B cell (primary cell): ENCODE data around the gene OR10R2. TPM values are rescaled to one million over a fixed set of nuclear protein-coding genes. Genes with fewer than 3 reads are reported as not detected.

Experiments used
- ATAC-seq: fragments of 200-7000 bp; cut with Tn5 transposase; one replicate; pipeline ENCODE4 v1.10.0; 2021; ENCODE audit warnings: low read depth, mild to moderate bottlenecking, moderate number of reproducible peaks, moderate library complexity
- CTCF ChIA-PET: fragments of 350-600 bp; sonication (Branson Sonifier 250); formaldehyde crosslinking; loops from one replicate; lab custom pipeline; 2021; ENCODE audit warnings: antibody characterized with exemption, inconsistent platforms; lab: Charles Lee
- POLR2A ChIA-PET: fragments of 350-600 bp; sonication (Branson Sonifier 250); formaldehyde crosslinking; loops from one replicate; lab custom pipeline; 2021; ENCODE audit warnings: antibody characterized with exemption; lab: Charles Lee
- DNase-seq: peaks from one replicate; pipeline ENCODE4 v3.0.0; 2013
- H2AFZ ChIP-seq: 2 replicates; pipeline ENCODE4 v1.6.1; 2012; ENCODE audit warnings: mild to moderate bottlenecking, low read depth, low read length; ENCODE audit not compliant: insufficient read depth, poor library complexity, severe bottlenecking
- H3K27ac ChIP-seq, 2 donors: 1 replicate in 1 of 2; 2 replicates in 1 of 2; pipeline ENCODE4 v1.5.1; 2012 to 2013; ENCODE audit warnings: low read length in 2 of 2, mild to moderate bottlenecking in 2 of 2, moderate library complexity in 1 of 2
- H3K27me3 ChIP-seq, 4 experiments: fragments of 200-600 bp in 1 of 4; sonication (generic) in 1 of 4; replicated peaks in 1 of 4; 1 replicate in 2 of 4; 2 replicates in 2 of 4; pipeline versions ENCODE4 v1.6.1 to v1.7.0; 2013 to 2016; ENCODE audit warnings: low read length in 3 of 4, mild to moderate bottlenecking in 2 of 4, mixed read lengths in 1 of 4, moderate library complexity in 1 of 4; ENCODE audit not compliant: insufficient read depth in 4 of 4, control insufficient read depth in 3 of 4; ENCODE audit errors: control extremely low read depth in 1 of 4
- H3K36me3 ChIP-seq, 2 experiments: replicated peaks in 1 of 2; 1 replicate in 1 of 2; 2 replicates in 1 of 2; pipeline versions ENCODE4 v1.6.1 to v1.7.1; 2013; ENCODE audit warnings: low read length in 1 of 2; ENCODE audit not compliant: insufficient read depth in 2 of 2, control insufficient read depth in 1 of 2; ENCODE audit errors: control extremely low read depth in 1 of 2, extremely low read depth in 1 of 2
- H3K4me1 ChIP-seq, 2 donors: fragments of 200-600 bp in 1 of 2; sonication (generic) in 1 of 2; 1 replicate in 1 of 2; 2 replicates in 1 of 2; pipeline versions ENCODE4 v1.5.1 to v1.6.1; 2013 to 2017; ENCODE audit warnings: low read length in 2 of 2; ENCODE audit not compliant: control insufficient read depth in 2 of 2, insufficient read depth in 2 of 2
- H3K4me2 ChIP-seq: replicated peaks from 2 replicates; pipeline ENCODE3; 2012; ENCODE audit warnings: mild to moderate bottlenecking, low read depth, low read length; ENCODE audit not compliant: poor library complexity, severe bottlenecking
- H3K4me3 ChIP-seq, 5 experiments: fragments of 200-600 bp in 1 of 5; sonication (generic) in 1 of 5; 1 replicate in 3 of 5; 2 replicates in 2 of 5; pipeline versions ENCODE4 v1.5.1 to v1.7.0; 2011 to 2016; ENCODE audit warnings: low read length in 4 of 5, mild to moderate bottlenecking in 4 of 5, low read depth in 2 of 5, control low read depth in 1 of 5, moderate library complexity in 1 of 5; ENCODE audit not compliant: insufficient read depth in 1 of 5; ENCODE audit errors: control extremely low read depth in 1 of 5, extremely low read depth in 1 of 5
- H3K79me2 ChIP-seq: fragments of 200-600 bp; sonication (generic); one replicate; pipeline ENCODE4 v1.6.0; 2016; ENCODE audit warnings: low read length; ENCODE audit not compliant: control insufficient read depth, insufficient read depth
- H3K9ac ChIP-seq: fragments of 200-600 bp; sonication (generic); 2 replicates; pipeline ENCODE4 v1.6.1; 2017; ENCODE audit warnings: mild to moderate bottlenecking, low read length, moderate library complexity
- H3K9me3 ChIP-seq, 3 donors: one replicate each; pipeline versions ENCODE4 v1.6.1 to v1.7.1; 2013; ENCODE audit warnings: low read length in 2 of 3; ENCODE audit not compliant: control insufficient read depth in 2 of 3, insufficient read depth in 1 of 3; ENCODE audit errors: control extremely low read depth in 1 of 3
- H4K20me1 ChIP-seq: 2 replicates; pipeline ENCODE4 v1.6.0; 2012; ENCODE audit warnings: mild to moderate bottlenecking, low read length; ENCODE audit not compliant: insufficient read depth, control insufficient read depth, poor library complexity, severe bottlenecking
- H3K27ac Mint-ChIP-seq: one replicate; pipeline ENCODE4 v1.8.0; 2021; ENCODE audit warnings: mixed read lengths
- H3K27me3 Mint-ChIP-seq: one replicate; pipeline ENCODE4 v1.8.0; 2021; ENCODE audit warnings: mixed read lengths
- H3K4me1 Mint-ChIP-seq: one replicate; pipeline ENCODE4 v1.8.0; 2021; ENCODE audit warnings: mixed read lengths
- H3K4me3 Mint-ChIP-seq: one replicate; pipeline ENCODE4 v1.8.0; 2021; ENCODE audit warnings: mixed read lengths
- H3K9me3 Mint-ChIP-seq: one replicate; pipeline ENCODE4 v1.8.0; 2022; ENCODE audit warnings: mixed read lengths; ENCODE audit not compliant: insufficient read depth
- CTCF ChIP-seq: fragments of 200-600 bp; IDR thresholded peaks from one replicate; pipeline ENCODE4 v1.8.0; 2022; ENCODE audit warnings: antibody characterized with exemption, mild to moderate bottlenecking
- EZH2 ChIP-seq: IDR thresholded peaks from 2 replicates; pipeline ENCODE4 v1.6.1; 2012; ENCODE audit warnings: borderline replicate concordance, low read depth, mild to moderate bottlenecking, moderate library complexity, low read length; ENCODE audit not compliant: insufficient read depth, poor library complexity, severe bottlenecking
- WGBS: methylation state at CpG from one replicate; pipeline ENCODE4 v1.1.5; 2013; ENCODE audit warnings: missing lambda C conversion rate; ENCODE audit not compliant: insufficient coverage; 5-methylcytosine and 5-hydroxymethylcytosine counted together
- intact Hi-C: fragments of 100-400 bp; cut with micrococcal nuclease; formaldehyde crosslinking; loops from one replicate; pipeline ENCODE4 v1.10.0; 2022
- polyA plus RNA-seq: library from polyadenylated mRNA; depleted of rRNA; stranded (reverse); fragments of >200 nt; gene quantifications from 2 replicates; pipeline ENCODE4 v1.2.3, GENCODE V29; 2012
- total RNA-seq, 2 donors: library from RNA; stranded (reverse); fragments of 120-200 nt in 1 of 2; gene quantifications; 1 replicate in 1 of 2; 2 replicates in 1 of 2; pipeline versions ENCODE4 v1.2.3 to v1.2.4, GENCODE V29; 2013 to 2022

The OR10R2 gene
- total and polyA plus RNA-seq, 2 donors (not counting 1 experiment from before 2014, with no cell fraction given) = not detected

- intact Hi-C loops = no loop called here
- 71% methylated on average over 2 of the region's 3 CpGs for WGBS
Measured at GRCh38 chr1:158434741-158435140, 37.3 kb upstream of the OR10R2 start.

DNA sequence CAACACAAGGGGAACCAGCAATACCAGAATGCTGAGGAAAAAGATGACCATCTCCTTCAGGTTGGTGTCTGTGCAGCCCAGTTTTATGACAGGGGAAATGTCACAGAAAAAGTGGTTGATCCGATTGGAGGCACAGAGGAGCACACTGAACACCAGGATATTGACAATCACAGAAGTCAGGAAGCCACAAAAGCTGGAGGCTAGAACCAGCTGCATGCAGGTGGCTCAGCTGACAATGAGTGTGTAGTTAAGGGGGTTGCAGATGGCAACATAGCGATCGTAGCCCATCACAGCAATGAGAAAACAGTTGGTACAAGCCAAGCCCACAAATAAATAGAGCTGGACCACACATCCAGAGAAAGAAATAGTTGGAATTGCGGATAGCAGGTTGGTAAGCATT is 26.6 kb upstream of the OR10R2 start:
- 94% methylated on average over 2 of the region's 4 CpGs for WGBS
- no peak overlapping the region for H3K4me2 ChIP-seq
- H3K27me3 ChIP-seq = no peaks in the 10 kb centered on the region

More at GRCh38 chr1:158434741-158435140, 37.3 kb upstream of the OR10R2 start:
- ATAC-seq (no peak), DNase-seq (no peak)
- H3K27me3 Mint-ChIP-seq = peaks cover 24% of the 10 kb centered on the region
- TF ChIP-seq EZH2 (no peak), CTCF (no peak)
- no peak overlapping the region for H3K4me2 ChIP-seq
- H3K9me3 Mint-ChIP-seq = peaks cover 4% of the 10 kb centered on the region
- H3K36me3 ChIP-seq = no peaks in the 10 kb centered on the region
- no peak overlapping the region for H3K27ac ChIP-seq
- no peak overlapping the region for H3K9ac ChIP-seq
- POLR2A ChIA-PET = no interaction called here
- H3K79me2 ChIP-seq = no peaks in the 10 kb centered on the region
- no peak overlapping the region for H3K27ac Mint-ChIP-seq
- CTCF ChIA-PET = no interaction called here
- H3K4me1 Mint-ChIP-seq = no peaks in the 10 kb centered on the region
- H3K4me3 ChIP-seq = no peak overlapping the region
- H3K27me3 ChIP-seq = peaks cover 0 to 15% (median 7%) of the 10 kb centered on the region in 4 experiments
- H2AFZ ChIP-seq = no peak overlapping the region
- no peaks in the 10 kb centered on the region for H3K4me1 ChIP-seq
- H3K9me3 ChIP-seq = peaks cover 1 to 13% (median 6%) of the 10 kb centered on the region in 3 donors
- H4K20me1 ChIP-seq = no peaks in the 10 kb centered on the region
- no peak overlapping the region for H3K4me3 Mint-ChIP-seq

More for the DNA sequence above, 26.6 kb upstream of the OR10R2 start:
- Histone ChIP-seq H4K20me1 (no peaks in the 10 kb centered on the region), H3K4me3 (no peak overlapping the region), H2AFZ (no peak overlapping the region), H3K27ac (no peak overlapping the region), H3K79me2 (no peaks in the 10 kb centered on the region), H3K36me3 (no peaks in the 10 kb centered on the region), H3K9ac (no peak overlapping the region), H3K4me1 (no peaks in the 10 kb centered on the region), H3K9me3 (peaks cover 0 to 1% (median 0%) of the 10 kb centered on the region in 3 donors)
- ChIA-PET CTCF (no interaction called here), POLR2A (no interaction called here)
- Mint-ChIP-seq H3K27me3 (peaks cover 25% of the 10 kb centered on the region), H3K4me3 (no peak overlapping the region), H3K9me3 (no peaks in the 10 kb centered on the region), H3K27ac (no peak overlapping the region), H3K4me1 (no peaks in the 10 kb centered on the region)
- DNase-seq = no peak
- intact Hi-C loops = no loop called here
- ATAC-seq = no peak
- no peak for TF ChIP-seq EZH2
